HG02678 (cell line): ENCODE results near the gene HIGD1B.

Source experiments
- ATAC-seq: cut with Tn5 transposase; IDR thresholded peaks from one replicate; pipeline ENCODE4 v1.9.1; 2021; ENCODE audit warnings: mild to moderate bottlenecking, moderate library complexity; ENCODE audit not compliant: unreplicated experiment

HIGD1B gene

DNA sequence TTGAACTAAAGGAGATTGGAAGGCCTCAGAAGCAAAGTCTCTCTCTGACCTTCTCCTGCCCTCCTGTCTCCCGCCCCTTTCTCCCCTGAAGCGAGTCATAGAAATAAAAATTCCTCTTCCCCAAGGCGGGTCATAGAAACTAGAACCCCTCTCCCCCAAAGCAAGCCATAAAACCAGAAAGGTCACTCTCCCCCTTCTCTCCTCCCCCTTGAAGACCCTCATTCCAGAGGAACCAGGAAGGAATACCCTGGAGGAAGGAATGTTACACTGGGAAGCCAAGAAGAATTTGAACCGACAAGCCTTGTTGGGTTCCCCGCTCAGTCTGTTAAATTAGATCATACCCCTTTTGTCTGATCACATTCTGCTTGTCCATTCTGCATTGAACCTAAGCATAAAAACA is 14.9 kb upstream of the HIGD1B start:
- ATAC-seq, result no peak

DNA sequence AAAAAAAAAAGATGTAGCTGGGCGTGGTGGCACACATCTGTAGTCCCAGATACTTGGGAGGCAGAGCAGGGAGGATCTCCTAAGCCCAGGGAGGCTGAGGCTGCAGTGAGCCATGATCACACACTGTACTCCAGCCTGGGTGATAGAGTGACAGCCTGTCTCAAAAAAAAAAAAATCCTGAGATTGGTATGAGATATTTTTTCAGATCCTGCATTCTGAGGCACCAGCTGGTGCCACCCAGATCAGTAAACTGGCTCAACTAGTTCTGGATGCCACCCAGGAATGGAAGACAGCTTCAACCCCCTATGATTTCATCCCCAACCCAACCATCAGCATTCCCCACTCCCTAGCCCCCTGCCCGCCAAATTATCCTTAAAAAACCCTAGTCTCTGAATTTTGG is 10.5 kb upstream of the HIGD1B start:
- ATAC-seq, result no peak

GRCh38 chr17:44840274-44840673 is 7.4 kb upstream of the HIGD1B start:
- ATAC-seq, result no peak

GRCh38 chr17:44840936-44841335 is 6.7 kb upstream of the HIGD1B start:
- no peak for ATAC-seq

DNA sequence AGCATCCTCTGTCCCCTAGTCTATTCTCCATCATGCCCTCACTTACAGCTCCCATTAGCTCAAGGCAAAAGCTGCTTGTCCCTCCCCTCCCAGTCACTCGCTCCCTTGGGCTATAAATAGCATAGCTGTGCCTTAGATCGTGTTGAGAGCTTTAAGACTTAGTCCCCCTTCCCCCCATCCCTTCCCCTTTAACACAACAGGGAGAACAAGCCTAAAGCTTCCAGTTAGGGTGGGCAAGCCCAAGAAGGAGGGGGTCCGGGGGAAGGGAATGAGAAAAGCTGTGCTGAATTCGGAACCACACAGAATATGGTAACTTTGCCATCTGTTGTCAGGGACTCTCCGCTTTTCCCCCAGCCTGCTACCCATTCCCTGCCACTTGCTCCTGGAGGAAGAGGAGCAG is 4.9 kb upstream of the HIGD1B start:
- ATAC-seq, result no peak

GRCh38 chr17:44844390-44844830 is 3.3 kb upstream of the HIGD1B start:
- no peak for ATAC-seq

DNA sequence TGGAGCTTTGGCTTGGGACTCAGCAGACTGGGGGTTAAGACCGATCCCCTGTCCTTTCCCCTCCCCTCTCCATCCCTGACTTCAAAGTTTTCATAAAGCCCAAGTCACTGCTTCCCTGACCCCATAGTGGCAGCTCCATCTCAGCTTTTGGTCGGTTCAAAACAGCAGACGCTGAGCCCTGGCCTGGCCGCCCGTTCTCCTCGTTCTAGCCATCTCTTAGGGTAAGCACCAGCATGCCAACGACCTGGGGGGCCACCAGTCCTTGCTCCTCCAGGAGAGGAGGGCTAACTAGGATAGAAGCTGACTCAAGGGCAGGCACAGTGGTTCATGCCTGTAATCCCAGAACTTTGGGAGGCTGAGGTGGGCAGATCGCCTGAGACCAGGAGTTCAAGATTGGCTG is 1.5 kb upstream of the HIGD1B start:
- ATAC-seq, result no peak

- no peak for ATAC-seq
Observed at GRCh38 chr17:44848257-44848795, 643 bp downstream of the HIGD1B start.

DNA sequence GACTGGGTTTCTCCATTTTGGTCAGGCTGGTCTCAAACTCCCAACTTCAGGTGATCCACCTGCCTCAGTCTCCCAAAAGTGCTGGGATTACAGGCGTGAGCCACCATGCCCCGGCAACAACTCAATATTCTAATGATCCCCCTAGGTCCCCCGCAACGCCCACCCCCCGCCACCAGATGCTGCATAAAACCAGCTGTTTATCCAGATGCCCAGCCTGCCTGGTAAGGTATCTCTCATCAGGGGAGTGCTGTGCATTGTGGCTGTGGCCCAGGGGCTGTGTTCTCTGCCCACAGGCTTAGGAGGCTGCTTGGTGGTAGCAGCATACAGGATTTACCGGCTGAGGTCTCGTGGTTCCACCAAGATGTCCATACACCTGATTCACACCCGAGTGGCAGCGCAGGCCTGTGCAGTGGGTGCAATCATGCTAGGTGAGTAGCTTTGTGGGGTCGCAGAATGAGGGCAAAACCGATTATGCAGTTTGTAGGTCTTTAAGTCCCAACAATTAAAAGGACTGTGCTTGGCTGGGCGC is 1.3 kb downstream of the HIGD1B start:
- no peak for ATAC-seq

DNA sequence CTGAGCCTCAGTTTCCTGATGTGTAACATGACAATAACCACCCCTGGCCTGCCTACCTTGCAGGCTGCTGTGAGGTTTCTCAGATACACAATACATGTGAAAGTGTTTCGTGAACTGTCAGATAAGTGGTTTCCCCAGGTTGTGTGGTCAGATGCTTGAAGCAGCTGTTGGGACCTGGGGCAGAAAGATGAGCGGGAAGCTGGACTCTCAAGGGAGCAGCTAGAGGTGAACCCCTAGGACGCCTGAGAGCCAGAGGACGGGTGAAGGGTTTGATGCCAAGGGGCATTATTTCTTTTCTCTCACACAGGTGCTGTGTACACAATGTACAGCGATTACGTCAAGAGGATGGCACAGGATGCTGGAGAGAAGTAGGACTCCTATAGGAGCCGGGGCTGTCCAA is 2.3 kb downstream of the HIGD1B start:
- no peak for ATAC-seq

- no peak for ATAC-seq
Observed at GRCh38 chr17:44850612-44851011, 2.9 kb downstream of the HIGD1B start.

GRCh38 chr17:44854192-44854591 is 6.5 kb downstream of the HIGD1B start:
- no peak for ATAC-seq

GRCh38 chr17:44859701-44860100 is 12.0 kb downstream of the HIGD1B start:
- no peak for ATAC-seq

DNA sequence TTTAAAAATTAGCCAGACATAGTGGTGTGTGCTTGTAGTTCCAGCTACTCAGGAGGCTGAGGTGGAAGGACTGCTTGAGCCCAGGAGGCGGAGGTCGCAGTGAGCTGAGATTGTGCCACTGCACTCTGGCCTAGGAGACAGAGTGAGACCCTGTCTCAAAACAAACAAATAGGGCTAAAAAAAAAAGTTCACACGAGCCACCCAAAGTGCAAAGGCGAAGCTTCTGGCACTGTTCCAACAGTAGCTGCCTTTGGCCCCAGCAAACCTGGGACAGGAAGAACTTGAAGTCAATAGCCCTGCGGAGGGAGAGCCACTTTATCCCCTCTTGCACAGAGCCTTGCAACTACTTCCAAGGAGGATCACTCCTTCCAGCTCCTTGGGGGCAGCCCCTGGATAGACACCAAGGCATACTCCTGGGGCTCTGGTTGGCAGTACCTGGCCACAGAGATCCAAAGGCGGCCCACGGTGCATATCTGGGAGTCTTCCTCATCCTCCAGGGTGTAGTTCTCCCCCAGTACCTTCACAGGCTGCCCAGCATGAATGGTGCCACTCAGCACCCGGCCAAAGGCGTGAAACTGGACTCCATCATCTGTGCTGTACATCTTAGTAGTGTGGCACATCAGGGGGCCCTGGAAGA is 14.7 kb downstream of the HIGD1B start:
- no peak for ATAC-seq

DNA sequence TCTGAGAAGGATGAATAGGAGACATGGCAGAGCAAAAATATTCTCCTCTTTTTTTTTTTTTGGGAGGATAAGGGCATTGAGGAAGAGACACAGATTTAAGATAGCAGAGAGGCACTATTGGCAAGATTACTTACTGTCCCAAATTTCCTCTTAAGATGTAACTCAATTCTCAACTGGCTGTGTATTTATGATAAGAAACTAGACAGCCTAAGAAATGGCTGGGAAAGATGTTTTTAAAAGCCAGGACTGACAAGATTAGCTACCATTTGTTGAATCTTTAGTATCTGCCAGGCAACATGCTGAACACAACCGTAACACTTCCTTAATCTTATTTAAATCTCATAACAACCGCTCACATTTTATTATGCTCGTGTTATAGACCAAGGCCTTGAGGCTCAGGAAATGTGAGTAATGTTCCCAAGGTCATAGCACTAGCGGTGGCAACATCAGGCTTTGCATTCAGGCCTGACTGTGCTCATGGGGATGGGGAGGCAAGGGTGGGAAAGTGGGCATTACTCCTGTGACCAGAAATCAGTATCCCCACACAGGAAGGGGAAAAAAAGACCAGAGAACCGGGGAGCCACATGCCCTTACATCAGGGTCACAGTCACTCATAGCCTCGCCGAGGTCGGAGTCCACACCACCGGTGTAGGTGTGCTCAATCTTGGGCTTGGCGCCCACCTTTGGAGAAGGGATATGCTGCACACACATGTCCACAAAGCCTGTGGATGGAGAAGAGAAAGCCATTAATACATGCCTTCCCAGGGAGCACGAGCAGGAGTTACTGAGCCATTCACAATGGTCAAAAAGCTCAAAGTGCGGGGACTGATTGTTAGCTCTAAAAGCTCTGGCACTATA is 15.6 kb downstream of the HIGD1B start:
- ATAC-seq, result no peak

- ATAC-seq, result no peak
Observed at GRCh38 chr17:44864831-44865230, 17.1 kb downstream of the HIGD1B start.

- no peak for ATAC-seq
Observed at GRCh38 chr17:44865231-44865660, 17.6 kb downstream of the HIGD1B start.

DNA sequence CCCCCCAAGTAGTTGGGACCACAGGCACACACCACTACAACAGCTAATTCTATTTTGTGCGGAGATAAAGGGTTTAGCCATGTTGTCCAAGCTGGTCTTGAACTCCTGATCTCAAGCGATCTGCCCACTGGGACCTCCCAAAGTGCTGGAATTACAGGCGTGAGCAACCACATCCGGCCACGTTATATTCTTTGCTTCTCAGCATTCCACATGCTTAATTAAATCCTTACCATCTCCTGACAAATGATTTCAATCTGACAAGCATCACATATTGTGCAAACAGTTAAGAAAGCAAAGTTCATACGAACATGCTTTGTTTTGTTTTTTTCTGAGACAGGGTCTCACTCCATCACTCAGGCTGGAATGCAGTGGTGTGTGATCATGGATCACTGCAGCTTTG is 18.2 kb downstream of the HIGD1B start:
- no peak for ATAC-seq

DNA sequence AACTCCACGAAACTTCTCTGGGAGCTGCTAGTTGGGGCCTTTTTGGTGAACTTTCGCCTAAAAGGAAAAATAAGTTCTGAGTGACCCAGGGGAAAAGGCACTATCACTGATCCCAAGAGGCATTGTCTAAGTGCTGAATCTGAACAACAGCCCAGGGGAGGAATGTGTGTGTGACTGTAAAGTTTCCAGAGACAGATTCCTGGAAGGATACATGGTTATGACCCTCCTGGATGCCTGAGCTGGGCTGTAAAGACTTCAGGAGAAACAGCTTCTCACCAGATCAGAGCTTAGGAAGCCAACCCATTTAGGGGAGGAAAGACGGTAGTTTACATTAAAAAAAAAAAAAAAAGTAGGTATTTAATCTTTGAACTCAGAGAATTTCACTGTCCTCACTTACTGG is 20.2 kb downstream of the HIGD1B start:
- no peak for ATAC-seq

DNA sequence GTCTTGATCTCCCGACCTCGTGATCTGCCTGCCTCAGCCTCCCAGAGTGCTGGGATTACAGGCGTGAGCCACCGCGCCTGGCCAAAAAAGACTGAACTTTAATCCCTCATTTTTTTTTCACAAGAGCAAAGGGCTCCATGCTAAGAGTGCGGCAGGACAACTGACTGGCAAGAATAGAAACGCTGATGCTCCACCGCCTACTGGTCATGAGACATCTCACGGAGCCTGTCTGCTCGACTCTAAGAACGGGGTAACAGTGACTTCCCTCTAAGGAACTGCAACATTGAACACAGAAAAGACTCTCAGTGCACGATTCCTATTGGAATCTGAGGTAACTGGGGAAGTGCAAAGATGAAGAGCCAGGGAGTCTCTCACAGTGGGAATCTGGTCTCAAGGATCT is 23.9 kb downstream of the HIGD1B start:
- ATAC-seq, result no peak

DNA sequence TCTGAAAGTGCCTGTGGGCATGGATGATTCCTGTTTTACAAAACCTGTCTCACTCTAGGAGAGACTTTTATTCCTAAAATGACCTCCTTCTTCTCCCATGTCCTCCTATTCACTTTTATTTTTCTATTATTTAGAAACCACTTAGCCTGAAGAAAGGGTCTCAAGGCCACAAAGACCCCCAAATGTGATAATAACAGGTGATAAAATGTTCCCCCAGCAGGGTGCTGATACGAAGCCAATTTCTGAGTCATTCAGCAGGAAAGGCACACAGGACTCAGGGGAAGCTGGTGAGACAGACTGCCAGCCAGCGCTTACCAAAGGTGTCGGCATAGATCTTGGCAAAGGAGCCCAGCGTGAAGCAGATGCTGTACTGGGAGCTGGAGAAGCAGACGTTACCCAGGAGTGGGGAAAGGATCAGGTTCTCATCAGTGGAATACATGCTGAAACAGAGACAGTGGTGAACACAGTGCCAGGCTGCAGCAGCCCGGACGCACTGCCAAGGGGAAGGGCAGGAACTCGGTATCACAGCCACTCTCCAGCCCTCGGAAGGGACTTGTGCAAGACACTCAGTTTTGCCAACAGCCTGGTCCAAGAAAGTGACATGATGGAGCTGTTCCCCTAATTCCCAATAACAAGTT is 24.6 kb downstream of the HIGD1B start:
- ATAC-seq, result no peak
